ENCODE data around the gene CCDC33.

CCDC33 gene

DNA sequence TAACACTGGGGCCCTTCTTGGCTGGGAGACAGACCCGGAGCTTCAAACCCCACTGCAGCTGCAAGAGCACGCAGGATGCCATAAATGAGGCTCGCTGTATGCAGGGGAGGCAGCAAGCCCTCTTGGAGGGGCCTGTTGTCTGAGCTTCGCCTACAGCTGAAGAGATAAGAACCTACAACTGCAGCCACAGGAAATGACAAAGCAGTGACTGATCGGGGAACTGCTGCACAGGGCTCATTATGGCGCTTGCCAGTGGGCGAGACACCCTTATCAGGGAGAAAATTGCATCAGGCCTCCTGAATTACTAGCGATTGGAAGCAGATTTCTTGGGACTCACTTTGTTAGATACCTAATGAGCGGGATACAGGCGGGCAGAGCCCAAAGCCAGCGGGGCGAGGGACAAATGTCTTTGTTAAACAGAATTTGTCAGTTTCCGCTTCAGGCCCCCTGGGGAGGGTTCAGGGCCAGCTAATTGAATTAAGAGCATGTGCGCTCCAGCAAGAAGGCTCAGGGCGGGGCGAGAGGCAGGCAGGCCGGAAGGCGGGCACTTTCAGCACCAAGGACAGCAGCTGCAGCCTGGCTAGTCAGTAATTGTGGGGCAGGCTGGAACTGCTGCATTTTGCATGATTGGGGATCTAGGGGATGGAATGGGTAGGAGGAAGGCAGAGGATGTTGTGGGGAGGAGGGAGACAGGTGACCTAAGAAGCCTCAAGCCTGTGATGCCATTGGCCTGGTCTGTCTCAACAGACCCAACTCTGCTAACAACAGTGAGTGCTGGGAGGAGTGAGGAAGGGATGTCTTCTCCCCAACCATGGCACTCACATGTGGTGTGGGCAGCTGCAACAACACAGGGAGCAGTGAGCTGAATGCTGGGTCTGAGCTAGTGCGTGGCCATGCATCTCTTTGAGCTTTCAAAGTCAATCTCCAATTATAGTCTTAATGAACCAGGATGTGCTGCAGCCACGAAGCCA lies 55.3 kb downstream of the CCDC33 start:
- DNase-seq, result peak; percentile 24

DNA sequence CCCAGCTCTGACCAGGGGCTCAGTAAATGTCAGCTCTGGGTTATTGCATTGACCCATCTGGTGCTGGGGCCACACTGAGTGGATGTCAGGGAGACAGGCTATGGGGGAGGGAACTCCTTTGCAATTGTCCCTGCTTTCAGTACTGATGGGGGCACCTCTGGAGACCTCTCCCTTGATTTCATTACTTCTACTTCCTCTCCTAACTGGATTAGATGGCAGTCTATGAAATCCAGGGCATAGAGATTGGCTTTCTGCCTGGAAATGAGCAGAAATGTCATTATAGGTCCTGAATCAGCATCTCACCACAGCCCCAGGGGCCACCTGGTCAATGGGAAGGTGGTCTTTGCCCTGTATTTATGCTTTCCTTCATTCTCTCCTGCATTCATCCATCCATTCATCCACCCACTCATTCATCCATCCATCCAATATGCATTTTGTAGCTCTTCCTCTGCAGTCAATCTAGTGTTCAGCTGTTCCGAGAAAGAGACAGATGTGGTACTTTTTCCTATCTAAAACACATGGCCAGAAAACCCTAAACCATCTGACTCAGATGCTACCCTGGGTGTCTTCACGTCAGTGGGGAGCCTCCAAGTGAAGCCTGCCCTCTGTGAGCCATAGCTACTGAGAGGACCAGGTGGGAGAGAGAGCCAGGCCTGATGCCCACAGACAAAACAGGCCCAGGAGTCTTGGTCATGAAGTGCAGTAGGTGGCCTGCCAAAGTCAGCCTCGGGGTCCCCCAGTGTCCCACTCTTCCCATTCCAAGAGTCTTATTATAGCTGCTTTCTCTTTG lies 57.1 kb downstream of the CCDC33 start:
- no peak for DNase-seq

DNA sequence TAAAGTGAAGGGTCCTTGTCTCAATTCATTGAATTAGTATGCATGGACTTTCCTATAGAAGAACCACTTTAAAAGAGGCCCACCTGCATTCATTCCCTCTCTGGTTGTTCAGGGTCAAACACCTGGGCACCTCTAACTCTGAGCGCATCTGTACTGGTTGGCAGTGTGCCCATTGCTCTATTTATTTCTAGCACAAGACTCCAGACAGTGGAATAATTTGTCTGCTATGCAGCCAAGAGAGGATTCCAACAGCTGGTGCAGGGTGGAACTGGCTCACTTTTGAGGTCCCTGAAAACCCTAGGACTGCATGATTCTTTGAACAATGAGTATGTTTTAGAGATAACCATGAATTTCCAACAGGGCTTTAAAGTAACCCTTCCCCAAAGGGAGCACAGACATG lies 57.9 kb downstream of the CCDC33 start:
- DNase-seq, result no peak

DNA sequence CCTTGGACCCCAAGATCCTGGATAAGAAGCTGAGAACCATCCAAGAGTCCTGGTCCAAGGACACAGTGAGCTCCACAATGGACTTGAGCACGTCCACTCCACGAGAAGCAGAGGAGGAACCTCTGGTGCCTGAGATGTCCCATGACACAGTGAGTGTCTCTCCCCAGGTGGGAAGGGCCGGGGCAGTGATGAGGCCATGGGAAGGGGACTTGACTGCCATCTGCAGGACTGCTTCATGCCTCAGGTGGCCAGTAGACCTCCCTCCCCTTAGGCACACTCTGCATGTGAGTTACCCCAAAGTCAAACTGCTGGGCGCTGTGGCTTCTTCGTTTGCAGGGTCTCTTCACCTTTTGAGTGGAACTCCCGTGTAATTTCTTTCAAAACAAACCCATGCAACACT lies 59.7 kb downstream of the CCDC33 start:
- DNase-seq, result no peak

DNA sequence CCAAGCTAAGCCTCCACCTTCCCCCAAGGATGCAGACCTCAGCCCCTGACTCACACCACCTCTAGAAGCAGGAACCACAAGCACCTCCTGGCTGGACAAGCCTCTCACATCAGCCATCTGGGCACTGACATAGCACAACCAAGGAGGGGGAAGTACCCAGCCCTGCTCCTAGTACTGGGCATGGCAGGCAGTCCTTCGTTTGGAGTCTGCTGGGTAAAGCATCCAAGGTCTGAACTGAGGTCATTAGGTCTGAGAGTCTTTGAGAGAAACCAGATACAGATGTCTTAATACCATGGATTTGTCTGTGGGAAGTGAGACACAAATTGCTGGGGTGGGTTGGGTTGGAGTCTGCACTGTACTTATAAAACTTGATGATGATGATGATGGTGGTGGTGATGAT lies 61.8 kb downstream of the CCDC33 start:
- no peak for DNase-seq

DNA sequence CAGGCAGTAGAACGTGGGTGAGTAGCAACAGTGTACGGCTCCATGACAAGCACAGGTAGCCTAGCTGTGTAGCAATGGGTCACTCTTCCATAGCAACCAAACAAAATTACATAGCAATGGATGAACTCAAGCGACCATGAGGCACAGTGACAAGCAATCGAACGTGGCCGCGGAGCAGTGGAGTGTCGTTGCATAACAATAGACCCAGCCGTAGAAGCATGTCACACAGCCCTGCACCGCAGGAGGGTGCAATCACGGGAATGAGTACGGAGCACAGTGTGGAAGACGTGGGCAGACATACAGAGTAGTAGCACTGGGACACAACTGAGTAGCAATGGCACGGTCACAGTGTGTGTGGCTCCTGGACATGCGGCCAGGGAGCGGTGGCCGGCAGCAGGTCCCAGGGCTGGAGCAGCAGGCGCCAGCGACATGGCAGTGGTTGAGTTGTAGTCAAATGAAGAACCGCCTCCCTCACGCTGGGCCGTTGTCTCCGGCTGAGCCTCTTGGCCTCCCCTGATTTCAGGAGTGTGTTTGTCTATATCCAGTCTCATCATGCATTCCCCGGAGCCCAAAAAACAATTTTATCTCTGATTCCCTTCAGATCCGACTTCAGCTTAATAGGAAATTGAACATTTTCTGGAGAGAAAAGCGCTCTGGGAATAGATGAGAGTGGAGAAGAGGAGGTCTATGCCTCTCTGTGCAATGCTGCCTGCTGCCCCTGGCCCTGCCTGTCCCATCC lies 64.1 kb downstream of the CCDC33 start:
- no peak for DNase-seq

DNA sequence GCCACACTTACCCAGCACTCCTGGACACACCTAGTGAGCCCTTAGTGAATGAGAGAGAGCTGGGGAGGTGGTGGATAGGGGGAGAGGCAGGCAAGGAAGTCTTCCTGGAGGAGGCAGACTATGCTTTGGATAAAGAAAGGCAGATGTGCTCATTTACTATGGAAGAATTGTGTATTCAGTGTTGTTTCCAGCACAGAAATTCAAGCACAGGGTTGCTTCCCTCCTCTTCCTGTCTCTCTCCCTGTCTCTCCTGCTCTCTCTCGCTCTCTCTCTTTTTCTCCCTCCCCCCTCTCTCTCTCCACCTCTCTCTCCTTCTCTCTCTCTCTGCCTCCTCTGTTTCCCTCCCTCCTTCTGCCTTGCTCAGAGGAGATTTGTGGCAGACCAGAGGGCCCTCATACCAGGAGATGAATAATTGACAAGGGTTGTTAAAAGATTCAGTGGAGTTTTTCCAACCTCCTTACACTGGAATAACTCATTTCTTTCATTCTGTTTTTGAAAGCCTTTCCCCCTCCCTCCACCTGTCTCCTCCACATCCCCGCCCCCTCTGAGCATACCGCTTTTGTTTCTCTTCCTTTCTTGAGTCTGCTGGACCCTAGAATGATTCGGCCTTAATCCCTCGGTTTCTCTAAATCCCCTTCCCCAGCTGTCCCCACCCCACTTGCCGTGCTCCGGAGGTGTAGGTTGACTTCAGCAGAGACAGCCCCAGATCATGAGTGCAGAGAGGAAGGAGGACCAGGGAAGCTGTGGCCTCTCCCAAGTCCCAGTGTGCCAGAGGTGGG lies 65.6 kb downstream of the CCDC33 start:
- no peak for DNase-seq

DNA sequence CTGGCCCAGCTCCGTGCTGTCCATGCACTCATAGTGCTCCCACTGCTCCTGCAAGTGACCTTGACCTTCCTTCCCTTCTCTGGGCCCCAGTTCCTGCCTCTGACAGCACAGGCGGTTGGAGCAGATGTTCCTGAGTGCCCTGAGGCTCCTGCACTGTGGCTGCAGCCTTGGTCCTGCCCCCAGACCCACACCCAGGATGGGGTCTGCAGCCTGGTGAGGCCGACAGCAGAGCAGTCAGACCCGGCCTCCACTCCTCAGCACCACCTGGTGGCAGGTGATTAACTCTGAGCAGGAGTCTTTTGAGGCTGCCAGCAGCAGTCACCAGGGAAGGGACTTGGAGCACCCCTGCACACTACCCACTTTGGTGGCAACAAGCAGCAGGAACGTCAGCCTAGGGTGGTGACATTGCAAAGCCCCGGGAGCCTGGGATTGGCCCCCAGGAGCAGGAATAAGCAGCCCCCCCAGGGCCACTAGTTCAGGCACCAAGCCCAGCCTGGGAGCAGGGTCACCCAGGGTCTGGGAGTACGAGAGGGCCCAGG lies 66.8 kb downstream of the CCDC33 start:
- DNase-seq, result no peak

DNA sequence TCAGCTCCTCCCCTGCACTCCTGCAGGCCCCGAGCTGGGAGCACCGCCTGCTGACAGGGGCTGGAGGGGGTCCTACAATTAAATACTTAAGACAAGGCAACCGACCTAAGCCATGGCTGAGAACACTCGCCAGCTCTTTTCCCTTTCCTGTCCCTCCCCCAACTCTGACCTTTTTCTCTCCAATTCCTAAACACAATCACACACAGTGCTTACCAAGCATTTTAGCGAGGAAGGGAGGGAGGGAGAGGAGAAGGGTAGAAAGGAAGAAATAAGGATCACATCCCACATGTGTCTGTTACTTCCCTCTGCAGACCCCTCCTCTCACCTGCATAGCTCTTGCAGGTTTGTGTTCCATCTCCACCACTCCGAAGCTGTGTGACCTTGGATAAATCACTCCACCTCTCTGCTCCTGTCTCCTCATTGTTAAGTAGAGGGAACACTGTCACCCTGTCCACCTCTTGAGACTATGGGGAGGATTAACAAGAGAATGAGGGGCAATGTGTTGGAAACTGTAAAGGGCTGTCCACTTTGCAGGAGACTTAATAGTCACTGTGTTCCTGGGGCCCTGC lies 67.7 kb downstream of the CCDC33 start:
- DNase-seq, result no peak

DNA sequence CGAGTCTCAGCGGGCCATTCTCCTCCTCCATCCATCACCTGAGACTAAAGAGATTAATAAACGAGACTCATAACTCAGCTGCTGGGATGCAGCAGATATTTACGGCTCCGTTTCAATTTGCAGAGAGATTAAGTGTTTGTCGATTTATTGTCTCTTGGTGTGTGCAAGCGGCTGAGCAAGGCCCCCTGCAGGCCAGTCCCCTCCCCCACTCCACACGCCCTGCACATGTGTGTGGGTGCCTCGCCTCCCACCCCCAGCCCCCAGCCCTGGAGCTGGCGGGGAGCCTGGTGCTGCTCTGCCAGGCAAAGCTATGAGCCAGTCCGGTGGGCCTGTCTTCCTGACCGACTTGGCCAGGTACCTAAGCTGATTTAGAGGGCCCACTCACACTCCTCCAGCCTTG lies 68.3 kb downstream of the CCDC33 start:
- no peak for DNase-seq

DNA sequence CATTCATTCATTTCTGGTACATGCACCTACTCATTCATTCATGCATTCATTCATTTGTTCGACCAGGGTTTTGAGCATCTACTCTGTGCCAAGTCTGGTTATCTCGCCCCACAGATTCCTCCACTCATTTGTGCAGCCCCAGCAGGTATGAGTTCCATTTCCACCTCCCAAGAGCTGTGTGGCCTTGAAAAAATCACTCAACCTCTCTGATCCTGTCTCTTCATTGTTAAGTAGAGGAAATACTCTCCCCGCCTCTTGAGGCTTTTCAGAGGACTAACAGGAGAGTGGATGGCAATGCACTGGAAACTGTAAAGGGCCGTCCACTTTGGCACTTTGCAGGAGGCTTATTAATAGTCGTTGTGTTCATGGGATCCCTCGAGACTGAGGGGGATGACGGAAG lies 69.6 kb downstream of the CCDC33 start:
- no peak for DNase-seq

DNA sequence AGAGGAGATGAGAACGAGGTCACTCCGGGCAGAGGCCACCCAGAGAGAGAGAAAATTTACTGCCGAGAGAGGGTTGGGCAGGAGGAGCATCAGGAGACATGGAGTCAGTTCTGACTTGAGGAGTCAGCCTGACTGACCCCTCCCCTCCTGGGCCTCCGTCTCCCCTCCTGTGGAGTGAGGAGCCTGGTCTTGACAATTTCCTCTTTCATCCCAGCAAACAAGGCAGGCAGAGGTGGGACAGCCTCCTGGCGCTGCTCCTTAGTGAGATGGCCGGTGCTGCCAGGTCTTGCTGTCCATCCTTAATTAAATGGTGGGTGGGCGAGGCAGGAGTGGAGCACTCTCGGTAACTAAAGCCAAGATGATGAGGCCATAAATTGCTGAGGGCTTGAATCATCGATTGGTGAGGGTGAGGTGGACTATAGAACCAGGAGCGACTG lies 70.7 kb downstream of the CCDC33 start:
- DNase-seq, result no peak

DNA sequence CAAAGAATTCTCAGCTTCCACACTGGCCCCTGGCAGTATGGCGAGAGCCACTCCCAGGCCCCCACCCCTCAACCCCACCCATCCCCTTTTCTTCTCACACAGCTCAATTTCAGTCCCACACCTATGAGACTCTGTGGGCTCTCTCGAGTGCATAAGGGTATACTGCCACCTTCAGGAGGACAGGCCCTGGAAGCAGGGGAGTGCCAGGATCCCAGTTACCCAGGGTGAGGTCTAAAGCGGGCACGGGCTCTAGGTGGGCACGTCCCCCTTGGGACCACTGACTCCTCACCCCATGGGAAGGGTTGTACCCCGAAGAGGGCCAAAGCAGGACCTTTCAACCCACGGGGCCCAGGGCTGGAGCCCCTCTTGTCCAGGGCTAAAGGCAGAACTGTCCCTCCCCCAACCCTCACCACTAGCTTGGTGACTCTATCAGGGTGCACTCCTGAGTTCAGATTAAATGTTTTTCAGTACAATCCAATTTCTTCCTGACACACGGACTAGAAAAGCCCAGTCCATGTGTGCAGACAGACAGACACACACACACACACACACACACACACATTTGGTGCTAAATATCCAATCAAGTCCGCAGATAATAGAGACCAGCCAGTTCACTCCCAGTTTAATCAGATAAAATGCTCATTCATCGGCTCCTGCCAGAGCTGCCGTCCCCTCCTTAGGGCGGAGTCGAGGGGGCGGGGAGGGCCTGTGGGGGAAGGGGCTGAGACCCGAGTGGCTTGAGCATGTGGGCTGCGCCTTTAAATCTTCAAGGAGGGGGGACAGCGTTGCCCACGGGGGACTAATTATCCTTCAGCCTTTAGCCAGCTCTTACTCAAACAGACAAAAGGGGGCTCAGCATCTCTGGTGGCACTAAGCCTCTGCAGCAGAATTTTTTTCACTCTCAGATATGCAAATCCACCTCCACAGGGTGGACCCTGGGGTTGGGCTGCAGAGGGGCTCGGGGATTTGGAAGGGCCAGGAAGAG lies 72.0 kb downstream of the CCDC33 start:
- no peak for DNase-seq

DNA sequence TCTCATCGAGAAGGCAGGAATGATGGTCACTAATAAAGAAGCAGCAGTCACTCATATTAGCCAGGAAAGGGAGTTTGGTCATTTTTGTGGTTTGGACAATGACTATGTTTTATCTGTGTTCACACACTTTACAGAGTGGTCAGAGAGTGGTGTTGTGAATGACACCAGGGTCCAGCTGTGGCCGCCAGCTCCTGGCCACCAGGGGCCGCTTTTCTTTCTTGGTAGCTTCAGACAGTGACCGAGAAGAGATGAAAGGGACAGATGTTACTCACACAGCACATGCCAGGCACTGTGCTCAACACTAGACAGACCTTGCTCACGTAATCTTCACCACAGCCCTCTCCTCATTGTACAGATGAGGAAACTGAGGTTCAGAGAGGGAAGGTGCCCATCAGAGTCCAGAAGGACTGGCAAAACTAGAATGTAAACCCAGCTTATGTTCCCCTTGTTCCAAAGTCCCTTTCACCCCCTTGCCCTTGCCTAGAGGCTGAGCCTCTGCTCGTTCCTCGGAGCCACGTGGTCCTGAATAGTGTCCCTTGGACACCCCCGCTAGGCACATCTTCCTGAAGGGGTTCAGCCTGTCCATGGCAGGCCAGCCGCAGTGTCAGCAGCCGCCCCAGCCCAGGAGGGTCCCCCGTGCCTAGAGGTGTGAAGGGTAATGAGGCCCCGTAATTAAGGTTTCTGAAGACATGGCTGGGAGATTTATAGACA lies 75.8 kb downstream of the CCDC33 start:
- DNase-seq, result no peak

DNA sequence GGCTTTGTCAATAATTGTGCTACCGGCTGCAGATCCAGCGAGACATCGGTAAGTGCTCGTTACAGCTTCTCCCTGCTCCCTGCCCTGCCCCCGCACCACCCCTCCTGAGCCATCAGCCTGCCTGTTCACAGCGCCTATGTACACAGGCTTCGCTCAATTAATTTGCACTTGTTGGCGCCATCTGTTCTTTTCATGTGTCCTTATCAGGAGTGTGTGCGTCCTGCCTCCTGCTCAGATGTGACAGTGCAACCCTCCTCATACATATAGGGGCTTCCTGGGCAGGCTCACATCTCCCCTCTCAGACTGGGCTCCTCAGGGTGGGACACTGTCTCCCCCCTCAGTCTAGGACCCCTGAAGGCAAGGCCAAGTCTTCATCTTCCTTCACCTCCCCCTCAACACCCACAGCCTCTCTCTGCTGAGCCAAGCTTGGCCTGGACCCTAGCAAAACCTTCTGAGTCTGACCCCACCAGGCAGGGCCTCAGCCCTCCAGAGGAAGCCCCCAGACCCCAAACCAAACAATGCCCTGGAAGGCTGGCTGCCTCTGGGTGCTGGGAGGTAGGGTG lies 76.4 kb downstream of the CCDC33 start:
- no peak for DNase-seq

DNA sequence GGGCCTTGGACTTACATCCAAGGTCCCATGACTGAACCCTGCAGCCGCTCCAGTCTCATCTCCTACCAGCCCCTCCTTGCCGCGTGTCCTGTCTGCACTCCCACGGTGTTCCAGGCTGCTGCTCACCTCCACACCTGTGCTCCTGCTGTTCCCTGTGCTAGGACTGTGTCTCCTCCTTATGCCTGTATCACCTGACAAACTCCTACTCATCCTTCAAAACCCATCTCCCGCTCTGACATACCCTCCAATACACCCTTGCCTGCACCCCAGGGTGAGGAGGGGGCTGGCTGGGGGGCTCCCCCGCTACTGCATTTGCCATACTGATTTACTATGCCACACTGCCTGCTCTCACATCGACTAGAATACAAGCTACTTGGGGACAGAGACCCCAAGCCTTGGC lies 77.8 kb downstream of the CCDC33 start:
- no peak for DNase-seq

DNA sequence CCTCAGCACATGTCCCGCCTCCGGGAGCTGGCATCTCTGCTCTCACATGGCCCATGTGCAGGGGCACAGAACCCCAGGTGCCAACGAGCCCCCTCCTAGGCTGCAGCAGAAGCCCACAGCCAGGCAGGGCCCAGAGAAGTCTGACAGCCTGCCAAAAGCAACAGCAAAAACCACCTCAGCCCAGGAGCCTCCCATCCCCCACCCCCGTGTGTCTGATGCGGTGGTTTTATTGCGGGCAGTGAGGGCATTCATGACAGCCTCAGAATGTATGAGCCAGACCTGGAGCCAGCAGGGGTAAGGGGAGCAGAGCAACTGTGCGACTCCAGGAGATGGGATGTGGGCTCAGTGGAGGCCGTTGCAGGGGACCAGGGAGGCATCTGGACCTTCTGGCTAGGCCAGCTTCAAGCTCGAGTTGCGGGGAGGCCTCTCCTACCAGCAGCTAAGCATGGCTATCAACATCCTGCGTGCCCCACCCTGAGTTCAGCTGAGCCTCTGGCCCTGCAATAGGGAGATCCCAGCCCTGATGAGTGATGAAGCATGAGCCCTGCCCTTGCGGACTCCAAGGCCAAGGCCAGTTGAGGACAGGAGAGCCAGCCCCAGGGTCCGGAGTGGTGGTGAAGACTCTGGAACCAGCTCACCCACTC lies 78.8 kb downstream of the CCDC33 start:
- DNase-seq, result peak; percentile 19

DNA sequence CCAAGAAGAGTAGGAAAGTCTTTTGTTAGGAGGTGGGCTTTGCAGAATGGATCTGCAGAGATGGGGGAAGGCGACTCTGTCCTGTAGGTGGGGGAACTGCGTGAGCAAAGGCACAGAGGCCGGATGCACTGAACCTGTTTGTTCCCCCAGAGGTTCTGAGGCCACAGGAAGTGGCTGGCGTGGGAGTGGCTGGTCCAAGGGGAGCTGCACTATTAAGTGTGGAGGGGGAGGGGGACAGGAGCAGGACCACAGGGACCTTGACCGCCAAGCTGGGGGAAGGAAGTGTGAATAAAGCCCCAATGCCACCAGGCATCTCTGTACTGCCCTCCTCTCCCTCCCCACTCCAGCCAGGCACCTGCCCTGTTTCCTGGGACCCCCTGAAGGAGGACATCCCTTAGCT lies 79.5 kb downstream of the CCDC33 start:
- DNase-seq, result no peak

DNA sequence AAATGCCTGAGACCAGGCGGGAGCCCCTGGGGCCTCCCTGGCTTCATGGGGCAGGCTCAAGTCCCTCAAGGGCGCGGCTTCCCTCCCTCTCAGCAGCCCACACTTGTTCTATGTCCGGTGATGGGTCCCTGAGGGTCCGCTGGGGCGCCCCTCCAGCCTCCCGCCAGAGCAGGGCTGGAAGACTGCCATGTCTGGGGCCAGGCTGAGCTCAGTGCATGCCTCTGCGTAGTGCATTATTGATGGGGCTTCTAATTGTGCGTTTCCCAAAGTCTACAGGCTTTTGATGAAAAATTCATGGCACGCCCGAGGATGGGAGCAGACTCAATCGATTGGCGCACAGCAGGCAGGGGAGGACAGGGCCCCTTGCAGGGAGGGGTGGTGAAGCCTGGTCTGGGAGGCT lies 80.0 kb downstream of the CCDC33 start:
- DNase-seq, result no peak
